ENCODE measurements around the gene ALK.

The ALK gene

DNA sequence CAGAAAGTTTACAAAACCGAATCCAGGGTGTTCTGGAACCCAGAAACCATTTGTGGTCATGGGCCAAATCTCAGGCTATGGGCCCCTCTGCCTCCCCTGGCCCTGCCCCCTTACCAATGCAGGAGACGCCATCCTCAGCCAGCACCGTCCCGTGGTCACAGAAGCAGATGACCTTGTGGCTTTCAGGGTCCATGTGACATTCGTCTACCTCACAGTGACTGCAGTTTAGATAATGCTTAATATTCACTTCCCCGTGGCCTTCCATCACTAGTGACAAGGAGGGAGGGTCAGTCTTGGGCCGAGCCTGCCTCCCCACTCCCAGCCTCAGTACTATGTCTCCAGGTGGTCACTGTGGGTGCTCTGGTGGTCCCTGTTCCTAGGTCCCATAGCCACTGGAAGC is 694.6 kb downstream of the ALK start:
- no peak for DNase-seq (ENCODE audit: low read depth)
- TF ChIP-seq, protein P1, sequence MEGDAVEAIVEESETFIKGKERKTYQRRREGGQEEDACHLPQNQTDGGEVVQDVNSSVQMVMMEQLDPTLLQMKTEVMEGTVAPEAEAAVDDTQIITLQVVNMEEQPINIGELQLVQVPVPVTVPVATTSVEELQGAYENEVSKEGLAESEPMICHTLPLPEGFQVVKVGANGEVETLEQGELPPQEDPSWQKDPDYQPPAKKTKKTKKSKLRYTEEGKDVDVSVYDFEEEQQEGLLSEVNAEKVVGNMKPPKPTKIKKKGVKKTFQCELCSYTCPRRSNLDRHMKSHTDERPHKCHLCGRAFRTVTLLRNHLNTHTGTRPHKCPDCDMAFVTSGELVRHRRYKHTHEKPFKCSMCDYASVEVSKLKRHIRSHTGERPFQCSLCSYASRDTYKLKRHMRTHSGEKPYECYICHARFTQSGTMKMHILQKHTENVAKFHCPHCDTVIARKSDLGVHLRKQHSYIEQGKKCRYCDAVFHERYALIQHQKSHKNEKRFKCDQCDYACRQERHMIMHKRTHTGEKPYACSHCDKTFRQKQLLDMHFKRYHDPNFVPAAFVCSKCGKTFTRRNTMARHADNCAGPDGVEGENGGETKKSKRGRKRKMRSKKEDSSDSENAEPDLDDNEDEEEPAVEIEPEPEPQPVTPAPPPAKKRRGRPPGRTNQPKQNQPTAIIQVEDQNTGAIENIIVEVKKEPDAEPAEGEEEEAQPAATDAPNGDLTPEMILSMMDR (IDR thresholded peaks at IDR 0.05; ENCODE audit: insufficient read depth, low read depth, low read length, missing control alignments) = no peak
- H3K4me3 ChIP-seq (ENCODE audit: low read depth, low read length) = no peak overlapping the region

DNA sequence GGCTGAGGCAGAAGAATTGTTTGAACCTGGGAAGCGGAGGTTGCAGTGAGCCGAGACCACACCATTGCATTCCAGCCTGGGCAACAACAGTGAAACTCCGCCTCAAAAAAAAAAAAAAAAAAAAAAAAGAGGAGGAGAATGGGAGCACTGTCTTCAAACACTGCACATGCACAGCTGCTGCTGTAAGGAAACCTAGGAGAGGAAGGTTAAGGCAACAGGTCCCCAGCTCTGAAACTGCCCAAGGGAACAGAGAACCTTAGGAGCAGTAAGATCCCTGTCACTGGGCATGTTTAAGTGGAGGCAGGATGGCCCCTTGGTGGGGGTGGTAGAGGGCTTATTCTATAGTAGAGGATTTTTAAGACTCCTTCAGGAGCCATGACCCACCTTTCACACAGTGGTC is 695.0 kb downstream of the ALK start:
- no peak overlapping the region for H3K4me3 ChIP-seq (ENCODE audit: low read depth, low read length)
- DNase-seq (ENCODE audit: low read depth) = no peak
- TF ChIP-seq, protein P1 (IDR thresholded peaks at IDR 0.05; ENCODE audit: insufficient read depth, low read depth, low read length, missing control alignments) = no peak

DNA sequence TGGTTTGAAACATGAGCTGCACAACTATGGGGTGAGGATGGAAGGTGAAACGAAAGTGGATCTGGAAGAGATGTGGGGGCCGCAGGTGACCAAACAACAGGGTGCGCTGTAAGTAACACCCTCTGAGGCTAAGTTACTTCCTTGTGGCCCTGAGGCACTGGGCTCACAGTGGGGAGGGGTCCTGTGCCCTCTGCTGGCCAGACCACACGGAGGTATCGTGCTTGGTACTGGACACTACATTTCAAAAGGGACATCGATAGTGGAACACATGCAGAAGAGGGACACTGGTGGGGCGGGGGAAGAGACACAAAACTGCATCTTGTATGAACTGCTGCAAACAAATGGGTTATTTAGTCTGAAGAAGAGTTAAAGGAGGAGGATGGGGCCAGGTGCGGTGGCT is 695.6 kb downstream of the ALK start:
- no peak overlapping the region for H3K4me3 ChIP-seq (ENCODE audit: low read depth, low read length)
- no peak for DNase-seq (ENCODE audit: low read depth)
- TF ChIP-seq, protein P1 (IDR thresholded peaks at IDR 0.05; ENCODE audit: insufficient read depth, low read depth, low read length, missing control alignments) = no peak

DNA sequence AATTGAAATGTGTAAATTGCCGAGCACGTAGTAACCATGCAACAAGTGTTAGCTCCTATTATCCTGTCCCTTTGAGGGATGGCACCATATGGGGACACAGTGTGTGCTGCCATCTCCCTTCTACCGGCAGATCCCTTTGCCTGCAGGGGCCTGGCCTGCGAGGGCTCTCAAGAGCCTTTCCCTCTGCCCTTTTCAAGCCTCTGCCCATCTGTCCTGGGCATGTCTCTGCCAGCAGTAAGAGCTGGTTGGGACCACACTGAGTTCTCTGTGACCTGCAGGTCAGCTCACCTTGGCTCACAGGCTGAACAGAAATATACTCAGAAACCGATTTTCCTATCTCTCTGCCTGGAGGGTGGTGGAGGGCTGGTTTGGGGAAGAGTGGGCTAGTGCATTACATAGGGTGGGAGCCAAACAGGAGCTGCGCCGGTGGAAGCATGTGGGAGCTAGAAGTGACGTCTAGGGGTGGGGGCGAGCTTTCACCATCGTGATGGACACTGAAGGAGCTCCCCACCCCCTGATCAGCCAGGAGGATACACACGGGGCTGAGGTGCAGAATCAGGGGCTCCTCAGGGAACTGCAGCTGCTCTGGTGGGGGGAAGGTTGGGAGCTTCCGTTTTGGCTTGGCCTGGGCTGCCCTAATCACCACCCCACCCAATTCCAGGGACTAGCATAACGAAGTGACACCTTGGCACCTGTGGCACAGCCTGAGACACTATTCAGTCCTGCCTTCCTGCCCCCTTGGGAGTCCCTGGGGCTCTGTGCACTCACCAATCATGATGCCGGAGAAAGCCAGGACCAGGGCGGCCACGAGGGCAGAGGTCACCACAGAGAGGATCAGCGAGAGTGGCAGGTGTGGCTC is 696.5 kb downstream of the ALK start:
- DNase-seq (ENCODE audit: low read depth) = no peak
- TF ChIP-seq, protein P1 (IDR thresholded peaks at IDR 0.05; ENCODE audit: insufficient read depth, low read depth, low read length, missing control alignments) = no peak
- H3K4me3 ChIP-seq (ENCODE audit: low read depth, low read length) = no peak overlapping the region

DNA sequence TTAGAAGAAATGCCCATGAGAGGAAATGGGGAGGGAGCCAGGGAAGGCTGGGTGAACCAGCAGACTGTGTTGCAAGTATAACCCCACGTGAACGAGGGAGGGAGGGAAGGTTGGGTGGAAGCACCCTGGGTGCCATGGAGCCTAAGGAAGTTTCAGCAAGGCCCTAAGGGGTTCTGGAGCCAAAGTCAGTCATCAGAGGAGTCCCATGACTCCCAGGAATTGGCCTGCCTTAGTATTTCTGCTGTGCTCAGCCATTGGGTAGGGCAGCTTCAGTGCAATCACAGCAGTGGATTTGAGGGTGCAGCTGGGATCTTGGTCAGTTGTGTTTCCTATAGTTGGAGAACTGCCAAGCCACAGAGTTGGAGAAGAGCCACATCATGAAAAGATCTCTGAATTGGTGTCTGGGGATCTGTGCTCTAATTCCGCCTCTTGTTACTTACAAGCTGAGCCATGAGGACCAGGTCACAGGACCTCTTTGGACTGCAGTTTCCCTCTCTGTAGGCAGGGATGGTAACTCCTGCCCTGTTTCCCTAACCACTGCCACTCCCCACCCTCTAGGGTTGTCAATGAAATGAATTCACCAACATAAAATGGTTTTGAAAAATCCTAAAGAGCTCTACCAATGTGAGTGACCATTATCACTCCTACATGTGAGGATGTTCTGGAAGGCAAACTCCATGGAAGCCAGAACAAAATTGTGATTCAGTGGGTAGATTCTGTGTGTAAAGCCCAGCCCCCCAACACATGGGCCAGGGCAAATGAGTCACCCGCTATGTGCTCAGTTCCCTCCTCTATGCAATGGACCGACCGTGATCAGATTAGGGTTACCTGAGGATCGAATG is 697.3 kb downstream of the ALK start:
- TF ChIP-seq, protein P1 (IDR thresholded peaks at IDR 0.05; ENCODE audit: insufficient read depth, low read depth, low read length, missing control alignments) = no peak
- no peak for DNase-seq (ENCODE audit: low read depth)
- no peak overlapping the region for H3K4me3 ChIP-seq (ENCODE audit: low read depth, low read length)

DNA sequence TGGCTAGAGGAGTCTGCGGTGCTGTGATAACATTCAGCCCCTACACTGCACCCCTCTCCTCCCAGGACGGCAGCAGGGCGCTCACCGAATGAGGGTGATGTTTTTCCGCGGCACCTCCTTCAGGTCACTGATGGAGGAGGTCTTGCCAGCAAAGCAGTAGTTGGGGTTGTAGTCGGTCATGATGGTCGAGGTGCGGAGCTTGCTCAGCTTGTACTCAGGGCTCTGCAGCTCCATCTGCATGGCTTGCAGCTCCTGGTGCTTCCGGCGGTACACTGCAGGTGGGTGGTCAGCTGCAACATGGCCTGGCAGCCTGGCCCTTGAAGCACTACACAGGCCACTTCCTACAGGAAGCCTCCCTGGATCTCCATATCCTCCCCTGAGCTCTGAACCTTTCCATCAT is 698.1 kb downstream of the ALK start:
- TF ChIP-seq, protein P1 (IDR thresholded peaks at IDR 0.05; ENCODE audit: insufficient read depth, low read depth, low read length, missing control alignments) = no peak
- DNase-seq (ENCODE audit: low read depth) = no peak
- no peak overlapping the region for H3K4me3 ChIP-seq (ENCODE audit: low read depth, low read length)

Measured in GM12865 (cell line).